GM12873 (cell line): ENCODE measurements around the gene STOML1.

Source experiments
- TF ChIP-seq, protein P1 (sequence below): IDR thresholded peaks from 2 replicates; pipeline ENCODE4 v1.5.1; 2012; ENCODE audit warnings: low read depth, mild to moderate bottlenecking, moderate library complexity, low read length, control low read depth; ENCODE audit not compliant: insufficient read depth; ENCODE audit errors: missing control alignments

Gene STOML1

DNA sequence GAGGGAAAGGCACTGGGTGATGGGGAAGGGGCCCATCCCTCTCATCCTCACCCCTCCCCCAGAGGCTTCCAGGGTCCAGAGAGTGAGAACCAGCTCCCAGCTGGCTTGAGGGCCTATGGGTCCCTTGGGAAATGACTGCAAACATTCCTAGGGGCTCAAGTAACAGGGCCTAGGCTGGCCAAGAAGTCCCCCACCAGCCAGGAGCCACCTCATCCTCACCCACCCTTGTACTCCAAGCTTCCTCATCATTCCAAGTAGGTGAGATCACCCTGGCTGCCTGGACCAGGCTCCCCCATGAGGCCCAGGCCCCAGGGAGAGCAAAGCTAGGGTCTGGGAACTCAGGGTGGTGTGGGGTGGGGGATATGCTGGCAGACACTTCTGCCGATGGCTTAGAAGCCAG, 51.1 kb downstream of the STOML1 start:
- TF ChIP-seq, protein P1, sequence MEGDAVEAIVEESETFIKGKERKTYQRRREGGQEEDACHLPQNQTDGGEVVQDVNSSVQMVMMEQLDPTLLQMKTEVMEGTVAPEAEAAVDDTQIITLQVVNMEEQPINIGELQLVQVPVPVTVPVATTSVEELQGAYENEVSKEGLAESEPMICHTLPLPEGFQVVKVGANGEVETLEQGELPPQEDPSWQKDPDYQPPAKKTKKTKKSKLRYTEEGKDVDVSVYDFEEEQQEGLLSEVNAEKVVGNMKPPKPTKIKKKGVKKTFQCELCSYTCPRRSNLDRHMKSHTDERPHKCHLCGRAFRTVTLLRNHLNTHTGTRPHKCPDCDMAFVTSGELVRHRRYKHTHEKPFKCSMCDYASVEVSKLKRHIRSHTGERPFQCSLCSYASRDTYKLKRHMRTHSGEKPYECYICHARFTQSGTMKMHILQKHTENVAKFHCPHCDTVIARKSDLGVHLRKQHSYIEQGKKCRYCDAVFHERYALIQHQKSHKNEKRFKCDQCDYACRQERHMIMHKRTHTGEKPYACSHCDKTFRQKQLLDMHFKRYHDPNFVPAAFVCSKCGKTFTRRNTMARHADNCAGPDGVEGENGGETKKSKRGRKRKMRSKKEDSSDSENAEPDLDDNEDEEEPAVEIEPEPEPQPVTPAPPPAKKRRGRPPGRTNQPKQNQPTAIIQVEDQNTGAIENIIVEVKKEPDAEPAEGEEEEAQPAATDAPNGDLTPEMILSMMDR: no peak

DNA sequence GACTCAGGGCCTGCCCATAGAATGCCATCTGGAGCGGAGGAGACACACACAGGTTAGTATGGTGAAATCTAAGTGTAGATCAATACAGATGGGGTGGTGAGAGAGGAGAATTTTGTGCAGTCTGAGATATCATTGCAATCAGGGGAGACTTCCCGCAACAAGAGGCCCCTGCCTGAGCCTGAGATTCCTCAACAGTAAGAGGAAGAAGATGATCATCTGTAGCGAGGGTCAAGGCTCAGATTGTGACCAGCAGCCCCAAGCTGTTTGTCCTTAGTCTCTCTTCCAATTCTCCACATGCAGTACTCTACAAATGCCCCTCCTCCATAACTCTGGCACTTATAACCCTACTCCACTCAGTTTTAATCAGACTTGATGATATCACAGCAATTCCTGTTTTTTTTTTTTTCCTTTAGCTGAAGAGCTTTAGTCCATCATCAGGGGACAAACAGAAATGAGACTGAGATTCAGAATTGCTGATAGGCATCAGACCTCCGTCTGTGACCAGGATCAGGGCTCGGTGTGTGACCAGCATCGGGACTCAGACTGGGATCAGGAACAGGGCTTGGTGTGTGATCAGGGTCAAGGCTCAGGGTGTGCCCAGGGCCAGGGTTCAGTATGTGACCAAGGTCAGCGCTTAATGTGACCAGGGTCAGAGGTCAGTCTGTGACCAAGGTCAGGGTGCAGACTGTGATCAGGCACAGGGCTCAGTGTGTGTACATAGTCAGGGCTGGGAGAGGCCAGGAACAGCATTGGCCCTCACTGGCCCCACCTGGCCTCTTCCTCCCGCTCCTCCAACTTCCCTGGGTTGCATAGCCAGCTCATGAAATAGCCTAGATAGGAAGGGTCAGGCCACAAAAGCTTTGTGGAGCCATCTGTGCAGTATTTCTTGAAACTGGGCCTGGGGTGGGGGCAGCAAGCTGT, 51.8 kb downstream of the STOML1 start:
- TF ChIP-seq, protein P1: no peak

DNA sequence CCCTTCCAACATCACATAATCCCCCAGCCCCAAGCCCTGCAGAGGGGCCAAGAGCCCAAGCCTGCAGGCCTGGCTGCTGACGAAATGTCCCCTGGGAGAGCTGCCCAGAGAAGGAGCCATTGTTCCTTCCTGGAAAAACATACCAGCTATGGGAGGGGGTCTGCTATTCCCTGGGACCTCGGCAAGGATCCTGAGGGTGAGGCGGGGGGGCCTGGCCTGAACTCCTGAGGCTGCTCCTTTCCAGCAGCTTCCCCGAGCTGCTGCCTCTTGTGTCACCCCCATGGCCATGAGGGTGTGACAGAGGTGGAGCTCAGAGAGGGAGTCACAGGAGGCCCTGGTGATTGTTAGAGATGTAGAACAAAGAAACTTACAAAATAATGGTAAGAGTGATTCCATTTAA, 53.0 kb downstream of the STOML1 start:
- TF ChIP-seq, protein P1: no peak

DNA sequence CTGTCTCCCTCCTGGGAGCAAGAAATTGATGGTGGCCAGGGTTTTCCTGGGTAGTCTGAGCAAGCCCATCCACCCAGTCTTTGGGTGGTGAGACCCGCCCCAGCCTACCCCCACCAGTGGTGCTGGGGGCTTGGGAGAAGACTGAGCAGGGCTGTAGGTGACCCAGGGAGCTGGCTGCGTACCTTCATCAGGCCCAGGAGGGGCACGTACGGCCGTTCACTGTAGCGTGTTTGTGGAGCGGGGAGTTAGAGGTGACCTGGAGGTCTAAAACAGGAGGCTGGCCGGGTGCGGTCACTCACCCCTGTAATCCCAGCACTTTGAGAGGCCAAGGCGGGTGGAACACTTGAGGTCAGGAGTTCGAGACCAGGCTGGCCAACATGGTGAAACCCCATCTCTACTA, 54.4 kb downstream of the STOML1 start:
- TF ChIP-seq, protein P1: no peak

DNA sequence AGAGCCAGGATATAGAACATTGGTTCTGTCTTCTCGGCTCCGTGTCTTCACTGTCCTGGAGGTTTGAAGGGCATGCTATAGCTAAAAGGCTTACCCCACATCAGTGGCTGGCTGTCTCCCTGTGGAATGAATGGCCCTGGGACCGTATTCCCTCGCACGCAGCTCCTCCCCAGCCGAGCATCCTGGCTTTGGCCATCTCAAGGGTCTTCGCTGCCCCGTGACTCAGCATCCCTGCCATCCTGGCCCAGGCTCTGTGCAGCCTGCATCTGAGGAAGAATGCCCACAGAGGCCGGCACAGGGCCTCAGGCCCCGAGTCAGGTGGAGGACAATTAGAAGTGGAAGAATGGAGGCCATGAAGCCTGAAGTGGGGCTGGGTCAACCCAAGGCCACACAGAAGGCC, 54.8 kb downstream of the STOML1 start:
- TF ChIP-seq, protein P1: no peak

DNA sequence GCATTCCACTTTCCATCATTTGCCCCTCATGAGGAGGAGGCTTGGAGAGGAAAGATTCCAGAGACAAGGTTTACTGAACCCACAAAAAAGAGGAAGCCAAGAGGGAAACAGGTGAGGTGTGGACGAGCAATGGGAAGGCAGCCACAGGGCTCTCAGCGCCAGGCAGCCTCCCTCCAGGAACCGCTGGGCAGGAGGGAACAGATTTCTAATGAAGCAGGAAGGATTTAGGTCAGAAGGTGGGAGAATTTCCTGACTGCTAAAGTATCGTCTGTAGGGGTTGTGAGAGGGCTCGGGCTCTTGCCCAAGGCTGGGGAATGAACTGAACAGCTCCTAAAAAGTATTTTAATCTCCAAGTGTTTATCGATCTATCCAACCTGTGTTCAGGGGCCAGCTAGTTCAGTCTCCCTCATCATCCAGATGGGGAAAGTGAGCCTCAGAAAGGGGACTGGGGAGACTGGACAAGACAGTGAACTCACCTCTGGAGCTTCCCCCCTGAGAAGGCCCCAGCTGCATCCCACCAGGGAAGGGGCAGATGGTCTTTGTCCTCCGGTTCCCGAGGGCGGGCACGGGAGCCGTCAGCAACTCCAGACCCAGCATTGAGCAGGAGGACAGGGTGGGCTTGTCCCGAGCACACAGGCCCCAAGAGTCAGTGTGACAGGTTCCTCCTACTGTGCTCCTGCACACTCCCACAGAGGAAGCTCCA, 55.4 kb downstream of the STOML1 start:
- TF ChIP-seq, protein P1: no peak

DNA sequence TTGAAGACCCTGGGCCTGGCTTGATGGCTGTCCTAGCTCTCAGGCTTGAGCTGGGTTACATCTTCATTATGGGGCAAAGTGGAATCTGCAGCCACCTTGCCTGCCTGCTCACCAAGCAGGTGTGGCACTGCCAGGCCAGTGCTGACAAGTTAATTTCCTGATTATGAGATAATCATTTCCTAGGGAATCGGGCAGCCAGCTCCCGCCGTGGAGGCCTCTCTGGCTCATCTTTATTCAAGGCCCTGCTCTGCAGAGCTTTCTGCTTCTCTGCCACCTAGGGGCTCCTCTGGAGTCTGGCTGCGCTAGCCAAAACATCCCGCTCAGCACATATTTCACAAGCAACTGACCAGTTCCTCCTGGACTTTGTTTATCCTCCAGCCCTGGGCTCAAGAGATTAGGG, 55.9 kb downstream of the STOML1 start:
- TF ChIP-seq, protein P1: no peak
